Smooth muscle cell of the pulmonary artery (primary cell): ENCODE data around the gene GALNT16. TPM values are rescaled to one million over a fixed set of nuclear protein-coding genes. Genes with fewer than 3 reads are reported as not detected.

Experiments
- total RNA-seq: library from RNA; depleted of rRNA; stranded (reverse); fragments of >200 nt; gene quantifications from 2 replicates; pipeline ENCODE4 v1.2.3, GENCODE V29; 2014

GALNT16 gene
- 1.7 and 4.9 TPM in 2 replicates for total RNA-seq

GRCh38 chr14:69259527-69260189 lies at the start of gene GALNT16:
TSS of gene GALNT16 (plus strand) at chr14:69260158. CDS start at chr14:69260291, 133 bp downstream.

GRCh38 chr14:69398053-69398817 lies 138.3 kb downstream of the GALNT16 start, which contains the start of the genes ERH and SLC39A9:
TSS of gene ERH (minus strand) at chr14:69398299. CDS start at chr14:69398233, 66 bp downstream.
TSS of gene SLC39A9 (plus strand) at chr14:69398692. CDS start at chr14:69399370, 678 bp downstream.

Other genes with a start within 250 kb of the GALNT16 start
- 22.7 and 23.1 TPM in 2 replicates for gene DCAF5, start 107.0 kb upstream of the GALNT16 start, total RNA-seq
- 19.2 and 23.3 TPM in 2 replicates for gene EXD2, start 68.7 kb upstream of the GALNT16 start, total RNA-seq
- 56.7 and 91.7 TPM in 2 replicates for gene ERH, start 138.1 kb downstream of the GALNT16 start, total RNA-seq
- 139 and 148 TPM in 2 replicates for gene SLC39A9, start 138.5 kb downstream of the GALNT16 start, total RNA-seq
- gene PLEKHD1, start 224.6 kb downstream of the GALNT16 start, total RNA-seq: under 0.01 and 0.07 TPM in 2 replicates